GM11168 (cell line): ENCODE measurements around the gene MAN1B1.

Source experiments
- in situ Hi-C: fragments of 300-500 bp; cut with MboI; formaldehyde crosslinking; loops from one replicate; pipeline ENCODE4 v1.12.0; 2022; ENCODE audit warnings: low sequenced_read_pairs; ENCODE audit not compliant: unreplicated experiment

Gene MAN1B1

GRCh38 chr9:137139468-137140150, 52.8 kb downstream of the MAN1B1 start:
- in situ Hi-C loops, result no loop called here

- in situ Hi-C loops, result no loop called here
Measured at GRCh38 chr9:137140151-137141012, 53.6 kb downstream of the MAN1B1 start.

- in situ Hi-C loops, result no loop called here
Measured at GRCh38 chr9:137141050-137141810, 54.4 kb downstream of the MAN1B1 start.

- in situ Hi-C loops, result no loop called here
Measured at GRCh38 chr9:137141976-137142936, 55.5 kb downstream of the MAN1B1 start.

GRCh38 chr9:137143459-137143858, 56.7 kb downstream of the MAN1B1 start:
- in situ Hi-C loops, result no loop called here

- in situ Hi-C loops, result no loop called here
Measured at GRCh38 chr9:137145731-137146526, 59.1 kb downstream of the MAN1B1 start.

- in situ Hi-C loops, result no loop called here
Measured at GRCh38 chr9:137146527-137146918, 59.7 kb downstream of the MAN1B1 start.

GRCh38 chr9:137147091-137147792, 60.5 kb downstream of the MAN1B1 start:
- in situ Hi-C loops, result no loop called here

GRCh38 chr9:137147793-137148160, 61.0 kb downstream of the MAN1B1 start:
- in situ Hi-C loops, result no loop called here

- in situ Hi-C loops, result no loop called here
Measured at GRCh38 chr9:137148242-137148641, 61.5 kb downstream of the MAN1B1 start.

GRCh38 chr9:137148661-137149060, 61.9 kb downstream of the MAN1B1 start:
- in situ Hi-C loops, result no loop called here

GRCh38 chr9:137149363-137149762, 62.6 kb downstream of the MAN1B1 start:
- in situ Hi-C loops, result no loop called here

GRCh38 chr9:137149942-137150616, 63.3 kb downstream of the MAN1B1 start:
- in situ Hi-C loops, result no loop called here

- in situ Hi-C loops, result no loop called here
Measured at GRCh38 chr9:137150617-137151457, 64.1 kb downstream of the MAN1B1 start.

GRCh38 chr9:137152844-137153405, 66.1 kb downstream of the MAN1B1 start:
- in situ Hi-C loops, result no loop called here

GRCh38 chr9:137156567-137157375, 70.0 kb downstream of the MAN1B1 start:
- in situ Hi-C loops, result loop anchor here (5.0 kb wide), 1 partner anchor 34 kb away; no protein-coding TSS in a partner anchor
